Esophagus squamous epithelium (tissue), 4 donors: ENCODE results near the gene PECR.

Experiments used
- POLR2A ChIP-seq, 4 donors: fragments of 450-650 bp; IDR thresholded peaks; one replicate each; pipeline ENCODE4 v1.6.1; 2017; ENCODE audit warnings: antibody characterized with exemption in 4 of 4, mild to moderate bottlenecking in 4 of 4, moderate library complexity in 3 of 4
- TF ChIP-seq, protein P1 (sequence below), 6 experiments: fragments of 450-650 bp in 4 of 6; fragments of 200-600 bp in 2 of 6; sonication (generic) in 2 of 6; IDR thresholded peaks; one replicate each; pipeline ENCODE4 v1.5.1; 2016 to 2019; ENCODE audit warnings: antibody characterized with exemption in 6 of 6, mild to moderate bottlenecking in 4 of 6, moderate library complexity in 4 of 6

DNA sequence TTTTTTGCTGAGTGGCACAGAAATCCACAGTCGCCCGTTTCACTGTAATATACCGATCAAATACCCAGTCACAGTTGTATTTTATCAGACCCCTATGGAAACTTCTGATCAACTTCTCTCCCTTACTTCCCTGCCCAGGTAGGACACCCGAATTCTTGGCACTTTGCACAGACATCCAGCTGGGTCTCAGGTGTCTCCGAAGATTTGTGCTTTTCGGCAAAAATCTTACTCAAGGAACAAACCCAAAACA is 68.9 kb downstream of the PECR start:
- TF ChIP-seq, protein P1, sequence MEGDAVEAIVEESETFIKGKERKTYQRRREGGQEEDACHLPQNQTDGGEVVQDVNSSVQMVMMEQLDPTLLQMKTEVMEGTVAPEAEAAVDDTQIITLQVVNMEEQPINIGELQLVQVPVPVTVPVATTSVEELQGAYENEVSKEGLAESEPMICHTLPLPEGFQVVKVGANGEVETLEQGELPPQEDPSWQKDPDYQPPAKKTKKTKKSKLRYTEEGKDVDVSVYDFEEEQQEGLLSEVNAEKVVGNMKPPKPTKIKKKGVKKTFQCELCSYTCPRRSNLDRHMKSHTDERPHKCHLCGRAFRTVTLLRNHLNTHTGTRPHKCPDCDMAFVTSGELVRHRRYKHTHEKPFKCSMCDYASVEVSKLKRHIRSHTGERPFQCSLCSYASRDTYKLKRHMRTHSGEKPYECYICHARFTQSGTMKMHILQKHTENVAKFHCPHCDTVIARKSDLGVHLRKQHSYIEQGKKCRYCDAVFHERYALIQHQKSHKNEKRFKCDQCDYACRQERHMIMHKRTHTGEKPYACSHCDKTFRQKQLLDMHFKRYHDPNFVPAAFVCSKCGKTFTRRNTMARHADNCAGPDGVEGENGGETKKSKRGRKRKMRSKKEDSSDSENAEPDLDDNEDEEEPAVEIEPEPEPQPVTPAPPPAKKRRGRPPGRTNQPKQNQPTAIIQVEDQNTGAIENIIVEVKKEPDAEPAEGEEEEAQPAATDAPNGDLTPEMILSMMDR (IDR thresholded peaks at IDR 0.05) = peak in 1 of 6 experiments; percentile 11
- no peak for TF ChIP-seq POLR2A (IDR thresholded peaks at IDR 0.05)
